Fibroblast of the aortic adventitia (primary cell): ENCODE measurements around the gene MED16. TPM values are rescaled to one million over a fixed set of nuclear protein-coding genes. Genes with fewer than 3 reads are reported as not detected.
A peak's percentile ranks its signal among the peaks of the same experiment; 100 is the strongest.

Source experiments
- DNase-seq: peaks from one replicate; pipeline ENCODE4 v3.0.0-alpha.2; 2010; ENCODE audit warnings: low read depth
- H3K4me3 ChIP-seq: 2 replicates; pipeline ENCODE4 v1.5.1; 2011; ENCODE audit warnings: low read depth, mild to moderate bottlenecking, control low read depth, low read length, moderate library complexity
- CTCF ChIP-seq: IDR thresholded peaks from 2 replicates; pipeline ENCODE4 v1.5.1; 2011; ENCODE audit warnings: mild to moderate bottlenecking, low read length, control low read depth, inconsistent platforms; ENCODE audit not compliant: insufficient read depth
- total RNA-seq: library from RNA; depleted of rRNA; stranded (reverse); fragments of >200 nt; gene quantifications from 2 replicates; pipeline ENCODE4 v1.2.3, GENCODE V29; 2012; ENCODE audit warnings: low replicate concordance

MED16 gene
- total RNA-seq, 1 donor: 24.5 TPM

GRCh38 chr19:862581-863314, 30.2 kb downstream of the MED16 start:
- no peak for TF ChIP-seq CTCF
- DNase-seq: no peak
- no peak overlapping the region for H3K4me3 ChIP-seq

- no peak overlapping the region for H3K4me3 ChIP-seq
- TF ChIP-seq CTCF: peak; percentile 15
- no peak for DNase-seq
Observed at GRCh38 chr19:861756-862580, 31.0 kb downstream of the MED16 start.

GRCh38 chr19:861141-861755, 31.7 kb downstream of the MED16 start:
- no peak overlapping the region for H3K4me3 ChIP-seq
- TF ChIP-seq CTCF: no peak
- no peak for DNase-seq

GRCh38 chr19:858868-859843, 33.8 kb downstream of the MED16 start, which contains the start of gene CFD:
Gene CFD (plus strand): TSS chr19:859664. CDS start chr19:859690, 26 bp downstream.
- peak; percentile 24 for DNase-seq
- H3K4me3 ChIP-seq: peak within 1 kb of the TSS; percentile 56
- no peak for TF ChIP-seq CTCF

GRCh38 chr19:858284-858683, 34.7 kb downstream of the MED16 start:
- no peak overlapping the region for H3K4me3 ChIP-seq
- no peak for DNase-seq
- TF ChIP-seq CTCF: no peak
